GM12874 (cell line): ENCODE data around the gene UBE2G2.

Experiments used
- TF ChIP-seq, protein P1 (sequence below): IDR thresholded peaks from 2 replicates; pipeline ENCODE4 v1.5.1; 2011; ENCODE audit warnings: low read depth, mild to moderate bottlenecking, control low read depth, low read length, moderate library complexity; ENCODE audit not compliant: insufficient read depth

The UBE2G2 gene

DNA sequence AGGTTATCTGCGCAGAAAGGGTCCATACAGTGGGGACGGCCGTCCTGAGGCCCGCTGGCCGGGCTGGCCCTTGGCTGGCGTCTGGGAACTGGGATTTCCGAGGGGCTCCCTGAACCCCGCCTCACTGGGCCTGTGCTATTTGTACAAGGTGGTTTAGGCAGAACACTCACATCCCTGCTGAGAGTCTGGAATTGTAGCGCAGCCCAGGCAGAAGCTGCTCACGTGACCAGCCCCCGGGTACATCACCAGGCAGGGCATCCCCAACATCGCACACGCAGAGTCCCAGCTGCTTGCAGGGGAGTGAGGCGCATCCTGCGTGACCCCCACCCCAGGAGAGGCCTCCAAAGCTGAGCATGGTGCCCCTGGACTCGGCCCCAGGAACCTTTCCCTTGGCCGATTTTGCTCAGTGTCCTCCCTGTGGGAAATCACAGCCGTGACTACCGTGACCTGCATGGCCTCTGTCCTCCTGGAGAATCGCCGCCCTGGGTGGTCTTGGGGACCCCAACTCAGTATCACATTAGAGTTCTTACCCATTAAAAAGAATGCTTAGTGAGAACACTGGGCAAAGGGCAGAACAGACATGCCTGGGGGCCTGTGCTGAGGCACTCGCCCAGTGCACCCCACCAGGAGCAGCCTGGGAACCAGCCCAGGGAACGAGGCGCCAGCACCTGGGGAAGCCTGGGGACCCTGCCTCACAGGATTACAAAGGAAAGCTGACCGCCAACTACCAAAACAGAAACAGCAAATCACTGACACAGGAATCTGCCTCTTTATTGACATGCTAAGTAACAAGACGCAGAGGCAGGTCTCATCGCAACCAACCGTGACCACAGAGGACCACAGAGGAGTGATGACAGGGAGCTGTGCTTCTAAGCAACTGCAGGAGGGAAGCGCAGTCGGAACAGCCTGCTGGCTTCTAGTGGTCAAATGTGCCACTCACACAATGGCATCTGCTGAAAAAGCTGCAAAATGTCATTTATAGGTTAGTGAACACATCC lies 33.5 kb downstream of the UBE2G2 start:
- TF ChIP-seq, protein P1, sequence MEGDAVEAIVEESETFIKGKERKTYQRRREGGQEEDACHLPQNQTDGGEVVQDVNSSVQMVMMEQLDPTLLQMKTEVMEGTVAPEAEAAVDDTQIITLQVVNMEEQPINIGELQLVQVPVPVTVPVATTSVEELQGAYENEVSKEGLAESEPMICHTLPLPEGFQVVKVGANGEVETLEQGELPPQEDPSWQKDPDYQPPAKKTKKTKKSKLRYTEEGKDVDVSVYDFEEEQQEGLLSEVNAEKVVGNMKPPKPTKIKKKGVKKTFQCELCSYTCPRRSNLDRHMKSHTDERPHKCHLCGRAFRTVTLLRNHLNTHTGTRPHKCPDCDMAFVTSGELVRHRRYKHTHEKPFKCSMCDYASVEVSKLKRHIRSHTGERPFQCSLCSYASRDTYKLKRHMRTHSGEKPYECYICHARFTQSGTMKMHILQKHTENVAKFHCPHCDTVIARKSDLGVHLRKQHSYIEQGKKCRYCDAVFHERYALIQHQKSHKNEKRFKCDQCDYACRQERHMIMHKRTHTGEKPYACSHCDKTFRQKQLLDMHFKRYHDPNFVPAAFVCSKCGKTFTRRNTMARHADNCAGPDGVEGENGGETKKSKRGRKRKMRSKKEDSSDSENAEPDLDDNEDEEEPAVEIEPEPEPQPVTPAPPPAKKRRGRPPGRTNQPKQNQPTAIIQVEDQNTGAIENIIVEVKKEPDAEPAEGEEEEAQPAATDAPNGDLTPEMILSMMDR = no peak

DNA sequence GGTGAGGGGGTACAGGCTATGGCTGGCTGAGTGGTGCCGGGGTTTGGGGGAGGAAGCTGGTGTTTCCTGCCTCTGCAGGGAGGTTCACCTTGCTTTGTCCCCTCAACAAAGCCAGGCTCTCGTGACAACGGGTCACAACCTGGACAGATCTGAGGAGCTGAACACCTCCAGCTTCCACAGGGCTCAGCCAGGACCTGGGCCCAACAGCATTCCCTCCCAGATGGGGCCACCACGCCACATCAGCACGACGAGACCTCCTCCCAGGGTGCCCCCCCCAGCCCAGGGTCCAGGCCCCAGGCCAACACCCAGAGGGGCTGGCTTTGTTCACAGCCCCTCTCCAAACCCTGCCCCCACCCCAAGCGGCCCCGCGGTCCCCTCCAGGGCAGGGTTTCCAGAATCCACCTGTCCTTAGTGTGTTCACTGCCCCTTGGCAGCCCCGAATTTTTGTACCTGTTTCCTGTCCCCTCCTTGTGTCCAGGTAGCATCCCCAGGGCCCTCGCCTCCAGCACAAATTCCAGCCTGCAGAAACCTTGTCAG lies 34.7 kb downstream of the UBE2G2 start:
- TF ChIP-seq, protein P1 = no peak

DNA sequence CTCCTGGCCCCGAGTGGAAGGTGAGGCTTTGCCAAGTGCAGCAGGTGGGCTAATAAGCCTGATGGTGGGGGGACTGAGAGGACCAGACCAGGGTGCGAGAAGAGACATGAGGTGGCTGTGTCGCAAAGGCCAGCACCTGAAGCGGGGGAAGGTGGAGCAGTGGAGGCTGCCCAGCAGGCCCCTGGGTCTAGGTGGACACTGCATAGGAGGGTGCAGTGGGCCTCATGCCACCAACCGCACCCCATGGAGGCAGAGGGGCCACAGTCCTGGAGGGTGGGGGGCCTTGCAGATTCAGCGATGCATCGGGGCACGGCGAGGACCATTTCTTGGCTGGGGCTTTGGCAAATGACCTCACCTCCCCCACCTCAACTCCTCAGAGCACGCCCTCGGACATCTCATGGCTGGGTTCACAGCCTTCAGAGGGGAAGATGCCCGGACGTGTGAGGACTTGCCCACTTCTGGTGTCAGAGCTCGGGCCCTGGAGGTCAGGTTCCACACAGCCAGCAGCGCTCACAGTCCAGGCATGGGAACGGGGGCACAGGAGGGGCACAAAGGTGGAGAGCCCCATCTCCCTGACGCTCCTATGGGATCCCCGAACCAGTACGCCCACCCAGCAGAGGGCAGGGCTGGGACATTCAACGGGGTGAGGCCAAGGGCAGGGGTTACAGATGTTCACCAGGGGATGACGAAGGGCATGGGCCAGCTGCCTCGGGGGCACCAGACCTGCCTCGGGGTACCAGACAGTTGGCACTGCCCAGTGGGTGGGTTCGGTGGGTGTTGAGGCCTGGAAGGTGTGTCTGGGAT lies 35.4 kb downstream of the UBE2G2 start:
- TF ChIP-seq, protein P1 = no peak

DNA sequence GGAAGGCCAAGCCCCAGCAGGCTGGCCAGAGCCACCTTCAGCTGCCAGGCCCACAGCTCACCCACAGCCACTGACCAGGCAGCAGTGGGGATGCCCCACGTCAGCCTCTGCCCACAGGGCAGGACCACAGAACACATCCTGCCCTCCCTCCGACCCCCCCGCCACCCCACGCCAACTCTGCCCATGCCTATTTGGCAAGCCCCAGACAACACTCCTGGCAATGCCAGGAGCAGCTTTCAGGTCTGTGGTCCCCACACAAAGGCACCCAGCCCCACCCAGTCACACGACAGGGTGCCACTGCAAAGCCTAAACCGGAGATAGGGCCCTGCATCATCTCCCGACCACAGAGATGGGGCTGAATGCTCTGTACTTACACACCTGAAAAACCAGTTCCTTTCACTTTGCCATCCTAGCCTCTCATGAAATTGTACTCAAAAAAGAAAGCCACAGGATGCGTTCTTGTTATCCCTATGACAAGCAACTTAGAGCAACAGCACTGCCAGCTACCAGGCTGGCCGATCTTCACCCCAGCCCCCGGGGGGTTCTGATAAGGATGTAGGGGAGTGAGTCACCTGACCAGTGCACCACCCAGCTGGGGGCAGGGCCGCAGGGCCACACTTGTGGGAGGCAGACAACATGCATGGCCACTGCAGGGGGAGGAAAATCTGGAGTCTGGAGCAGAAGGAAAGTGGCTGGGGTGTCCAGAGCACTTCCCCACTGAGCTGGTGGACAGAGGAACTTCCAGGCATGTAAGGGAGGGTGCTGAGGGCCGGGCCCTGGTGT lies 36.2 kb downstream of the UBE2G2 start:
- TF ChIP-seq, protein P1 = no peak

DNA sequence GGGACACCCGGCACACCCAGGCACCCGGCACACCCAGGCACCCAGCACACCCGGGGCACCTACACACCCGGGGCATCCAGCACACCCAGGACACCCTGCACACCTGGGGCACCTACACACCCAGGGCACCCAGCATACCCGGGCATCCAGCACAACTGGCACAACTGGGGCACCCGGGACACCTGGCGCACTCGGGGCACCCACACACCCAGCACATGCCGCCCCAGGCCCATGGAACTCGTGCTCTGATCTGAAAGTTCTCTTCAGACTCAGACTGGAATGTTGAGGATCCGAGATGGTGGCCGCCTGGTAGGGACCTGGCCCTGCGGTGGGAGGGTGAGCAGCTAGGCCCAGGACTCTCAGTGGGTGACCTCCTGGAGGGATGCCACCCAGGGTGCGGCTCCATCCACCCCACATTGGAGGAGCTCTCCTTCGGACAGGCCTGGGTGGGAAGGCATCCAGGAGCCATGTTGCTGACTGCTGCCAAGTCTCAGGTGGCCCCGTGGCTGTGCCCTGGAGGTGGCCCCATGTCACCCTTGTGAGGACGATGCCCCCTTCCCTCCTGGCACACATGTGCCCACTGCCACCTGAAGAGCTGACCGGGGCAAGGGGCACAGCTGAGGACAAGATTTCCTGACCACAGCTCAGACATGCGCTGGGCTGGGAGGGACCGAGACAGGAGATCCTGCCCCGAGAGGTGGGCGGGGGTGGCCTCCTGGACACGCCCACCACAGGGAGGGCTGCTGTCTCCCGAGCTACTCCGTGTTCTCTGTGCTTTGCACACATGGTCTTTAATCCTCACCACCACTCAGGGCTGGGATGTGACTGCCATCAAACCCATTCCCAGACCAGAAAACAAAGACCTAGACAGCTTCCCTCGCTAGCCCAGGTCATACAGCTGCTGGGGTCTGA lies 37.0 kb downstream of the UBE2G2 start:
- TF ChIP-seq, protein P1 = no peak

DNA sequence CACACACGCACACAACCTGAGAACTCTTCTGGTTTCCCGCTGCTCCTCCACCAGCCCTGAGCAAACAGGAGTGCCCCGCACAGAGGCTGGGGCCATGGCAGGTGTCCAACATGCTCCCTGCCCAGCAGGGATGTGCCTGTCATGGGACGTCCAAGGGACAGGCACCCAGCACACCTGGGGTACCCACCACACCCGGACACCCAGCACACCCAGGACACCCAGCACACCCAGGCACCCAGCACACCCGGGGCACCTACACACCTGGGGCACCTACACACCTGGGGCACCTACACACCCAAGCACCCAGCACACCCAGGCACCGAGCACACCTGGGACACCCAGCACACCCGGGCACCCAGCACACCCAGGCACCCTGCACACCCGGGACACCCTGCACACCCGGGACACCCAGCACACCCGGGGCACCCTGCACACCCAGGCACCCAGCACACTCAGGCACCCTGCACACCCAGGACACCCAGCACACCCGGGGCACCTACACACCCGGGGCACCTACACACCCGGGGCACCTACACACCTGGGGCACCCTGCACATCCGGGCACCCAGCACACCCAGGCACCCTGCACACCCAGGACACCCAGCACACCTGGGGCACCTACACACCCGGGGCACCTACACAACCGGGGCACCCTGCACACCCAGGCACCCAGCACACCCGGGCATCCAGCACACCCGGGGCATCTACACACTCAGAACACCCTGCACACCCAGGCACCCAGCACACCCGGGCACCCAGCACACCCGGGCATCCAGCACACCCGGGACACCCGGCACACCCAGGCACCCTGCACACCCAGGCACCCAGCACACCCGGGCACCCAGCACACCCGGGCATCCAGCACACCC lies 37.9 kb downstream of the UBE2G2 start:
- TF ChIP-seq, protein P1 = no peak
